GM23338 (cell line): ENCODE measurements around the gene CAPN14. TPM values are rescaled to one million over a fixed set of nuclear protein-coding genes. Genes with fewer than 3 reads are reported as not detected.

Source experiments
- ATAC-seq: fragments of 200-7000 bp; cut with Tn5 transposase; 3 replicates; pipeline ENCODE4 v1.9.1; 2020
- DNase-seq: peaks from one replicate; pipeline ENCODE4 v3.0.0-alpha.2; 2015; ENCODE audit warnings: low spot score
- H2AFZ ChIP-seq: fragments of 200-600 bp; sonication (generic); 2 replicates; pipeline ENCODE4 v1.8.0; 2016; ENCODE audit warnings: antibody characterized with exemption, mild to moderate bottlenecking, moderate library complexity
- H3F3A ChIP-seq: fragments of 200-600 bp; sonication (generic); replicated peaks from 2 replicates; pipeline ENCODE4 v1.8.0; 2017; ENCODE audit warnings: antibody characterized with exemption, mixed run types, low read depth
- H3K27ac ChIP-seq: fragments of 200-600 bp; sonication (generic); 2 replicates; pipeline ENCODE4 v1.6.1; 2016; ENCODE audit warnings: low read depth
- H3K27me3 ChIP-seq: fragments of 200-600 bp; sonication (generic); 2 replicates; pipeline ENCODE4 v1.8.0; 2016; ENCODE audit warnings: mild to moderate bottlenecking, mixed run types, moderate library complexity; ENCODE audit not compliant: insufficient read depth
- H3K36me3 ChIP-seq: fragments of 200-600 bp; sonication (generic); 2 replicates; pipeline ENCODE4 v1.8.0; 2016; ENCODE audit warnings: mild to moderate bottlenecking; ENCODE audit not compliant: insufficient read depth
- H3K4me1 ChIP-seq: fragments of 200-600 bp; sonication (generic); 2 replicates; pipeline ENCODE4 v1.8.0; 2016; ENCODE audit warnings: mild to moderate bottlenecking, moderate library complexity; ENCODE audit not compliant: insufficient read depth
- H3K4me2 ChIP-seq: fragments of 200-600 bp; sonication (generic); 2 replicates; pipeline ENCODE4 v1.7.1; 2017; ENCODE audit warnings: mixed run types
- H3K4me3 ChIP-seq: fragments of 200-600 bp; sonication (generic); 2 replicates; pipeline ENCODE4 v1.6.1; 2016; ENCODE audit warnings: mixed run types
- H3K79me2 ChIP-seq: fragments of 200-600 bp; sonication (generic); replicated peaks from 2 replicates; pipeline ENCODE4 v1.8.0; 2017; ENCODE audit warnings: mild to moderate bottlenecking; ENCODE audit not compliant: insufficient read depth
- H3K9me2 ChIP-seq: fragments of 200-600 bp; sonication (generic); 2 replicates; pipeline ENCODE4 v1.8.0; 2017; ENCODE audit not compliant: insufficient read depth
- H4K20me1 ChIP-seq: fragments of 200-600 bp; sonication (generic); replicated peaks from 2 replicates; pipeline ENCODE4 v1.8.0; 2017; ENCODE audit warnings: mild to moderate bottlenecking; ENCODE audit not compliant: insufficient read depth
- H3K27ac Mint-ChIP-seq: 2 replicates; pipeline ENCODE4 v1.8.0; 2020; ENCODE audit warnings: inconsistent platforms, mild to moderate bottlenecking, moderate library complexity, mixed read lengths
- H3K27me3 Mint-ChIP-seq: 3 replicates; pipeline ENCODE4 v1.8.0; 2022; ENCODE audit warnings: low read depth, mild to moderate bottlenecking, moderate library complexity, mixed read lengths, inconsistent platforms; ENCODE audit not compliant: insufficient read depth, poor library complexity
- H3K36me3 Mint-ChIP-seq: 3 replicates; pipeline ENCODE4 v1.8.0; 2021; ENCODE audit warnings: low read depth, mild to moderate bottlenecking, inconsistent platforms, moderate library complexity, mixed read lengths
- H3K4me1 Mint-ChIP-seq: 3 replicates; pipeline ENCODE4 v1.8.0; 2020; ENCODE audit warnings: mild to moderate bottlenecking, inconsistent platforms, mixed read lengths
- H3K4me3 Mint-ChIP-seq: 3 replicates; pipeline ENCODE4 v1.8.0; 2021; ENCODE audit warnings: moderate library complexity, mild to moderate bottlenecking, inconsistent platforms, mixed read lengths
- H3K9me3 Mint-ChIP-seq: 3 replicates; pipeline ENCODE4 v1.8.0; 2020; ENCODE audit warnings: moderate library complexity, mild to moderate bottlenecking, inconsistent platforms, mixed read lengths
- CREB1 ChIP-seq: fragments of 250-450 bp; sonication (Bioruptor Pico); IDR thresholded peaks from 2 replicates; pipeline ENCODE4 v1.5.0; 2020; ENCODE audit warnings: low read depth, mild to moderate bottlenecking, moderate library complexity
- CTCF ChIP-seq, 2 experiments: fragments of 200-600 bp in 1 of 2; sonication (generic) in 1 of 2; conservative IDR thresholded peaks; 2 replicates each; pipeline versions ENCODE4 v1.5.1 to v1.6.1; 2016 to 2017; ENCODE audit warnings: antibody characterized with exemption in 2 of 2, low read depth in 2 of 2, mild to moderate bottlenecking in 2 of 2, moderate library complexity in 1 of 2
- EZH2 ChIP-seq: fragments of 200-600 bp; sonication (generic); IDR thresholded peaks from one replicate; pipeline ENCODE4 v1.8.0; 2017; ENCODE audit warnings: antibody characterized with exemption, mild to moderate bottlenecking, low read depth; ENCODE audit not compliant: unreplicated experiment
- EZH2phosphoT487 ChIP-seq: fragments of 200-600 bp; sonication (generic); IDR thresholded peaks from one replicate; pipeline ENCODE4 v1.8.1; 2018; ENCODE audit warnings: antibody characterized with exemption; ENCODE audit not compliant: unreplicated experiment
- NANOG ChIP-seq: IDR thresholded peaks from 2 replicates; pipeline ENCODE4 v1.6.1; 2016; ENCODE audit warnings: antibody characterized with exemption, borderline replicate concordance
- REST ChIP-seq: IDR thresholded peaks from one replicate; pipeline ENCODE4 v1.6.1; 2018; ENCODE audit warnings: antibody characterized with exemption; ENCODE audit not compliant: unreplicated experiment
- ZNF114 ChIP-seq: fragments of 250-450 bp; sonication (Bioruptor Pico); IDR thresholded peaks from 2 replicates; pipeline ENCODE4 v1.5.0; 2020; ENCODE audit warnings: mild to moderate bottlenecking, moderate library complexity
- ZNF331 ChIP-seq: fragments of 250-450 bp; sonication (Bioruptor Pico); IDR thresholded peaks from 2 replicates; pipeline ENCODE4 v1.5.0; 2020; ENCODE audit warnings: low read depth, mild to moderate bottlenecking, moderate library complexity
- ZNF462 ChIP-seq: fragments of 250-450 bp; sonication (Bioruptor Pico); IDR thresholded peaks from 2 replicates; pipeline ENCODE4 v1.5.0; 2020; ENCODE audit warnings: mild to moderate bottlenecking, moderate library complexity
- polyA plus RNA-seq: library from polyadenylated mRNA; unstranded; fragments of >200 nt; fragmentation: Nextera tagmentation; extraction: Ambion mirVana; gene quantifications from 2 replicates; pipeline ENCODE4 v1.2.1, GENCODE V29; 2016
- total RNA-seq: library from RNA; depleted of rRNA; stranded (reverse); fragments of >200 nt; shearing (Covaris generic); gene quantifications from 2 replicates; pipeline ENCODE4 v1.2.3, GENCODE V29; 2014

CAPN14 gene
- total and polyA plus RNA-seq, 2 experiments from 2014 or later = 0.15 TPM; not detected in 1

GRCh38 chr2:31199206-31199605 lies 18.1 kb downstream of the CAPN14 start:
- Histone ChIP-seq H2AFZ (no peak overlapping the region), H3K9me2 (peaks cover 17% of the 10 kb centered on the region; the same call in 1 of the 2 replicates), H3K4me2 (no peak overlapping the region), H3K79me2 (no peaks in the 10 kb centered on the region), H4K20me1 (no peaks in the 10 kb centered on the region), H3F3A (no peaks in the 10 kb centered on the region), H3K27me3 (no peaks in the 10 kb centered on the region), H3K27ac (no peak overlapping the region), H3K4me3 (no peak overlapping the region), H3K4me1 (no peaks in the 10 kb centered on the region), H3K36me3 (no peaks in the 10 kb centered on the region)
- Mint-ChIP-seq H3K9me3 (no peaks in the 10 kb centered on the region), H3K4me1 (no peaks in the 10 kb centered on the region), H3K27me3 (peaks cover 4% of the 10 kb centered on the region), H3K36me3 (no peaks in the 10 kb centered on the region), H3K4me3 (no peak overlapping the region), H3K27ac (no peak overlapping the region)
- no peak for TF ChIP-seq EZH2
- TF ChIP-seq REST = no peak
- no peak for TF ChIP-seq ZNF331 (CRISPR knock-in tag)
- no peak for TF ChIP-seq NANOG
- no peak for TF ChIP-seq EZH2phosphoT487
- no peak for TF ChIP-seq ZNF462 (CRISPR knock-in tag)
- no peak for TF ChIP-seq ZNF114 (CRISPR knock-in tag)
- no peak for TF ChIP-seq CREB1 (CRISPR knock-in tag)
- TF ChIP-seq CTCF (conservative IDR thresholded peaks at IDR 0.05; ENCODE audit: low read depth in 2 of 2) = no peak
- ATAC-seq = no peak
- DNase-seq = no peak
